Measurements from ENCODE around the gene ERO1B. TPM values are rescaled to one million over a fixed set of nuclear protein-coding genes. Genes with fewer than 3 reads are reported as not detected.

ERO1B gene
- total RNA-seq, 2 donors from 2014 or later = 5.0 to 7.6 TPM

- Histone ChIP-seq H3K9me3 (no peaks in the 10 kb centered on the region), H3K27me3 (no peaks in the 10 kb centered on the region), H3K4me3 (peak overlapping the region; percentile 78 to 97), H3K4me1 (peaks cover 0 to 14% of the 10 kb centered on the region in 2 donors), H3K36me3 (no peaks in the 10 kb centered on the region), H3K27ac (peak overlapping the region; percentile 91)
- TF ChIP-seq CTCF (IDR thresholded peaks at IDR 0.05) = no peak
- no peak for DNase-seq (ENCODE audit: low spot score)
These were observed 1.1 kb downstream of the ERO1B start for GRCh38 chr1:236280438-236281197.

- no peaks in the 10 kb centered on the region for H3K36me3 ChIP-seq
- no peaks in the 10 kb centered on the region for H3K9me3 ChIP-seq
- TF ChIP-seq CTCF (IDR thresholded peaks at IDR 0.05) = no peak
- no peak overlapping the region for H3K4me3 ChIP-seq
- no peak overlapping the region for H3K27ac ChIP-seq
- peaks cover 0 to 5% of the 10 kb centered on the region in 2 donors for H3K4me1 ChIP-seq
- no peaks in the 10 kb centered on the region for H3K27me3 ChIP-seq
- no peak for DNase-seq (ENCODE audit: low spot score)
These were observed 6.2 kb downstream of the ERO1B start for GRCh38 chr1:236275586-236275985.

- TF ChIP-seq CTCF (IDR thresholded peaks at IDR 0.05) = no peak
- DNase-seq (ENCODE audit: low spot score) = no peak
- H3K4me1 ChIP-seq = no peaks in the 10 kb centered on the region
- H3K4me3 ChIP-seq = no peak overlapping the region
- H3K27ac ChIP-seq = no peak overlapping the region
- no peaks in the 10 kb centered on the region for H3K36me3 ChIP-seq
- no peaks in the 10 kb centered on the region for H3K9me3 ChIP-seq
- H3K27me3 ChIP-seq = no peaks in the 10 kb centered on the region
These were observed 6.7 kb downstream of the ERO1B start for GRCh38 chr1:236275061-236275460.

- no peak for TF ChIP-seq CTCF (IDR thresholded peaks at IDR 0.05)
- no peaks in the 10 kb centered on the region for H3K4me1 ChIP-seq
- no peaks in the 10 kb centered on the region for H3K27me3 ChIP-seq
- H3K9me3 ChIP-seq = no peaks in the 10 kb centered on the region
- DNase-seq (ENCODE audit: low spot score) = no peak
- H3K27ac ChIP-seq = no peak overlapping the region
- no peaks in the 10 kb centered on the region for H3K36me3 ChIP-seq
- H3K4me3 ChIP-seq = no peak overlapping the region
These were observed 8.4 kb downstream of the ERO1B start for GRCh38 chr1:236273358-236273757.

GRCh38 chr1:236269439-236269838, 12.3 kb downstream of the ERO1B start:
- Histone ChIP-seq H3K4me1 (no peaks in the 10 kb centered on the region), H3K27me3 (no peaks in the 10 kb centered on the region), H3K4me3 (no peak overlapping the region), H3K27ac (no peak overlapping the region), H3K9me3 (no peaks in the 10 kb centered on the region), H3K36me3 (no peaks in the 10 kb centered on the region)
- TF ChIP-seq CTCF (IDR thresholded peaks at IDR 0.05) = no peak
- DNase-seq (ENCODE audit: low spot score) = no peak

GRCh38 chr1:236261898-236262297, 19.9 kb downstream of the ERO1B start:
- no peak for TF ChIP-seq CTCF (IDR thresholded peaks at IDR 0.05)
- peaks cover 3% of the 10 kb centered on the region for H3K36me3 ChIP-seq

More at GRCh38 chr1:236261898-236262297, 19.9 kb downstream of the ERO1B start:
- peaks cover 0 to 44% of the 10 kb centered on the region in 2 donors for H3K9me3 ChIP-seq
- H3K4me1 ChIP-seq = no peaks in the 10 kb centered on the region
- no peak overlapping the region for H3K4me3 ChIP-seq
- no peak for DNase-seq (ENCODE audit: low spot score)
- H3K27ac ChIP-seq = no peak overlapping the region
- no peaks in the 10 kb centered on the region for H3K27me3 ChIP-seq
